K562 (cell line): ENCODE data around the gene DCUN1D2. TPM values are rescaled to one million over a fixed set of nuclear protein-coding genes. Genes with fewer than 3 reads are reported as not detected.

Source experiments
- ARID3B ChIP-seq: fragments of 250-450 bp; sonication (Bioruptor Pico); IDR thresholded peaks from 2 replicates; pipeline ENCODE4 v1.4.0; 2020; ENCODE audit warnings: borderline replicate concordance
- ATF7 ChIP-seq: fragments of 450-650 bp; IDR thresholded peaks from 2 replicates; pipeline ENCODE4 v1.7.1; 2014; ENCODE audit warnings: mild to moderate bottlenecking, moderate library complexity
- CREB3 ChIP-seq: fragments of 450-650 bp; conservative IDR thresholded peaks from 2 replicates; pipeline ENCODE4 v1.6.1; 2016; ENCODE audit warnings: missing genetic modification characterization, low read depth, mild to moderate bottlenecking, missing compliant biosample characterization, moderate library complexity
- ELF2 ChIP-seq: fragments of 250-450 bp; sonication (Bioruptor Pico); IDR thresholded peaks from 2 replicates; pipeline ENCODE4 v1.5.0; 2021; ENCODE audit warnings: mild to moderate bottlenecking
- ESRRA ChIP-seq: fragments of 450-650 bp; IDR thresholded peaks from 2 replicates; pipeline ENCODE4 v1.6.1; 2014; ENCODE audit warnings: low read depth, mild to moderate bottlenecking, moderate library complexity, borderline replicate concordance
- GABPB1 ChIP-seq: sonication (generic); formaldehyde crosslinking; IDR thresholded peaks from 2 replicates; pipeline ENCODE4 v1.8.0; 2022; ENCODE audit warnings: mild to moderate bottlenecking, missing genetic modification reagents
- HBP1 ChIP-seq: fragments of 450-650 bp; formaldehyde crosslinking; IDR thresholded peaks from 2 replicates; pipeline ENCODE4 v1.4.0; 2022; ENCODE audit warnings: missing genetic modification characterization
- NONO ChIP-seq, 2 experiments: fragments of 200-400 bp in 1 of 2; fragments of 450-650 bp in 1 of 2; formaldehyde crosslinking in 1 of 2; IDR thresholded peaks; 2 replicates each; pipeline ENCODE4 v1.6.1; 2017; ENCODE audit warnings: low read depth in 2 of 2, mild to moderate bottlenecking in 2 of 2, moderate library complexity in 2 of 2, low read length in 1 of 2
- POLR2AphosphoS2 ChIP-seq: IDR thresholded peaks from 2 replicates; pipeline ENCODE4 v1.6.1; 2012; ENCODE audit warnings: low read length, improper control_type of control experiment
- RBM15 ChIP-seq: fragments of 200-400 bp; formaldehyde crosslinking; IDR thresholded peaks from 2 replicates; pipeline ENCODE4 v1.6.1; 2018; ENCODE audit warnings: mild to moderate bottlenecking, low read length, moderate library complexity; ENCODE audit not compliant: insufficient read depth
- RFX1 ChIP-seq: fragments of 450-650 bp; IDR thresholded peaks from 2 replicates; pipeline ENCODE4 v1.6.1; 2016; ENCODE audit warnings: mild to moderate bottlenecking, moderate library complexity
- SLC30A9 ChIP-seq: fragments of 250-450 bp; sonication (Bioruptor Pico); IDR thresholded peaks from 2 replicates; pipeline ENCODE4 v1.8.0; 2022; ENCODE audit warnings: mild to moderate bottlenecking, moderate library complexity
- TBP ChIP-seq: optimal IDR thresholded peaks from 2 replicates; pipeline ENCODE3; 2011; ENCODE audit warnings: low read depth, low read length, improper control_type of control experiment
- ZBTB33 ChIP-seq: sonication (generic); formaldehyde crosslinking; IDR thresholded peaks from 2 replicates; pipeline ENCODE4 v1.8.1; 2023; ENCODE audit warnings: mild to moderate bottlenecking, missing genetic modification reagents
- ZBTB49 ChIP-seq: sonication (generic); formaldehyde crosslinking; IDR thresholded peaks from 2 replicates; pipeline ENCODE4 v1.8.0; 2022; ENCODE audit warnings: missing genetic modification reagents, mild to moderate bottlenecking, borderline replicate concordance
- ZEB2 ChIP-seq: fragments of 450-650 bp; IDR thresholded peaks from 2 replicates; pipeline ENCODE4 v1.6.1; 2016
- ZFP30 ChIP-seq: fragments of 250-450 bp; sonication (Bioruptor Pico); IDR thresholded peaks from 2 replicates; pipeline ENCODE4 v1.8.0; 2022; ENCODE audit warnings: moderate library complexity, mild to moderate bottlenecking, inconsistent platforms, borderline replicate concordance
- ZNF140 ChIP-seq: fragments of 250-450 bp; sonication (Bioruptor Pico); IDR thresholded peaks from 2 replicates; pipeline ENCODE4 v1.8.0; 2021; ENCODE audit warnings: moderate library complexity, mild to moderate bottlenecking, inconsistent platforms
- polyA plus RNA-seq, 8 experiments: library from polyadenylated mRNA; depleted of rRNA in 4 of 8; stranded (reverse) in 5 of 8; unstranded in 3 of 8; fragments of >200 nt; fragmentation: Nextera tagmentation in 2 of 8; fragmentation: Illumina TruSeq in 1 of 8; extraction: Ambion mirVana in 2 of 8; extraction: Trizol in 1 of 8; gene quantifications; 2 replicates each; pipeline versions ENCODE4 v1.2.1 to v1.2.3, GENCODE V29; 2011 to 2014; ENCODE audit warnings: inconsistent platforms in 1 of 8, missing spikeins in 1 of 8
- total RNA-seq, 7 experiments: library from RNA; depleted of rRNA in 6 of 7; stranded (reverse); fragments of >200 nt in 6 of 7; fragmentation: Illumina TruSeq in 2 of 7; extraction: Trizol in 2 of 7; gene quantifications; 2 replicates each; pipeline versions ENCODE4 v1.2.1 to v1.2.3, GENCODE V29; 2011 to 2021; ENCODE audit warnings: low replicate concordance in 1 of 7

DCUN1D2 gene
- total and polyA plus RNA-seq, 9 of the 15 experiments (the other 6 are each of a cell fraction or from before 2014, with no cell fraction given) = 2.1 to 16.8 (median 11.1) TPM

GRCh38 chr13:113490496-113491417, at the start of gene DCUN1D2 (continued):
- no peak for TF ChIP-seq ZBTB49 (CRISPR knock-in tag)
- TF ChIP-seq ZEB2 = no peak
- TF ChIP-seq GABPB1 (CRISPR knock-in tag) = peak; percentile 66
- no peak for TF ChIP-seq POLR2AphosphoS2
- TF ChIP-seq RFX1 = no peak
- 0 out of 2 replicates have a peak, but pooled peaks have one; percentile 29 for TF ChIP-seq ELF2 (CRISPR knock-in tag)
- TF ChIP-seq CREB3 (tag) = no peak
- no peak for TF ChIP-seq RBM15
- TF ChIP-seq ZNF140 (CRISPR knock-in tag) = no peak
- TF ChIP-seq TBP = no peak
- TF ChIP-seq ESRRA = peak; percentile 58; the same call in 1 of the 2 replicates
- TF ChIP-seq SLC30A9 (CRISPR knock-in tag) = no peak
- 0 out of 2 replicates have a peak, but pooled peaks have one; percentile 21 for TF ChIP-seq ARID3B (CRISPR knock-in tag)
- TF ChIP-seq ZFP30 (CRISPR knock-in tag) = no peak
- peak; percentile 16 to 48; a peak in 1 of 4 replicates for TF ChIP-seq NONO (IDR thresholded peaks at IDR 0.05; ENCODE audit: low read depth in 2 of 2, low read length in 1 of 2)
- 0 out of 2 replicates have a peak, but pooled peaks have one; percentile 22 for TF ChIP-seq ZBTB33
- no peak for TF ChIP-seq HBP1 (CRISPR knock-in tag)
- peak; percentile 68 for TF ChIP-seq ATF7
